ENCODE measurements around the gene SSR3. TPM values are rescaled to one million over a fixed set of nuclear protein-coding genes. Genes with fewer than 3 reads are reported as not detected.

The SSR3 gene
- 100 to 1,000 TPM in 1 of 2 donors, 10 to 100 TPM in 1; 85.0 to 108 TPM for total RNA-seq
- polyA plus RNA-seq (ENCODE audit: insufficient read depth, low read depth, low replicate concordance): 204 TPM
- long read RNA-seq, donor 1, transcript SSR3-201 (5 exons, 3,716 nt): major isoform, 83 of 98 reads
- long read RNA-seq, donor 1, partial matches to known transcripts: 0 of 98 reads
- long read RNA-seq, donor 1, other reads (novel, unspliced or antisense): 5 of 98 reads
- long read RNA-seq, donor 2, transcript SSR3-201 (5 exons, 3,716 nt): major isoform, 46 of 57 reads
- long read RNA-seq, donor 2, partial matches to known transcripts: 6 of 57 reads
- long read RNA-seq, donor 2, other reads (novel, unspliced or antisense): 0 of 57 reads

DNA sequence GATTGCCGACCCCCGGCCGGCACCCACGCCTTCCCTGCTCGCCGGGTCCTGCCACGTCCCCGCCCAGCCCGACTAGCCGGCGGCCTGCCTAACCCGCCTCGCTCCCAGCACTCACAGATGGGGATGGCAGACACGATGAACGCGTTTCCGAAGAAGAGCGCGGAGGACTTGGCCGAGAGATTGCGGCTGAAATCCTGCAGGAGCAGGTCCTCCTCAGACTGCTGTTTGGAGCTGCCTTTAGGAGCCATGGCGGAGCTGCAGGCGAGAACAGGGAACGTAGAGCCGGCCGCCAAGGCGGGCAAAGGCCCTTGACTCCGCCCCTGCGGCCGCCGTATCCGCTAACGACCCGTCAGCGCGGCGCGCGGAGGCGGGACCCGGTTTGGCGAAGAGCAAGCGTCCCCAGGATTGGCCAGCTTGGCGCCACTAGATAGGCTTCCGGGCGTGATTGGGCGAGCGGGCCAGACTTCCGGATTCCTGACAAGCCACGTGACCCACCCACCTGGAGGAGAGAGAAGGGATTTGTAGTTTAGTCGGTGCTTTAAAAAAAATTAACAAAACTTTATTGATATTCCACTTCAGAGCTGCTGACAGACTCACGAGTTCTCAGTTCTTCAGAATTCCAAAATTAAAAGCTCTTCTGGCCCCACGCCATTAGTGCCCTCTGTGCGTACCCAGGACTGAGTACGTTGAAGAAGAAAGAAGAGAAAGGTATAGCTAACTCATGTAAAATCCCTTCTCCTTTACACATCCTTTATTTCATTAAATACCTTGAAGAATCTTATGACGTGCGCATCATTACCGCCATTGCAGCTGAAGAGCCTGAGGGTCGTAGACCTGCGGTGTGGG is at the start of gene SSR3:
TSS of gene SSR3 (minus strand) at position 276 of the 846 bp plus-strand sequence. CDS start at position 248, 28 bp downstream.
- TF ChIP-seq, protein P1, sequence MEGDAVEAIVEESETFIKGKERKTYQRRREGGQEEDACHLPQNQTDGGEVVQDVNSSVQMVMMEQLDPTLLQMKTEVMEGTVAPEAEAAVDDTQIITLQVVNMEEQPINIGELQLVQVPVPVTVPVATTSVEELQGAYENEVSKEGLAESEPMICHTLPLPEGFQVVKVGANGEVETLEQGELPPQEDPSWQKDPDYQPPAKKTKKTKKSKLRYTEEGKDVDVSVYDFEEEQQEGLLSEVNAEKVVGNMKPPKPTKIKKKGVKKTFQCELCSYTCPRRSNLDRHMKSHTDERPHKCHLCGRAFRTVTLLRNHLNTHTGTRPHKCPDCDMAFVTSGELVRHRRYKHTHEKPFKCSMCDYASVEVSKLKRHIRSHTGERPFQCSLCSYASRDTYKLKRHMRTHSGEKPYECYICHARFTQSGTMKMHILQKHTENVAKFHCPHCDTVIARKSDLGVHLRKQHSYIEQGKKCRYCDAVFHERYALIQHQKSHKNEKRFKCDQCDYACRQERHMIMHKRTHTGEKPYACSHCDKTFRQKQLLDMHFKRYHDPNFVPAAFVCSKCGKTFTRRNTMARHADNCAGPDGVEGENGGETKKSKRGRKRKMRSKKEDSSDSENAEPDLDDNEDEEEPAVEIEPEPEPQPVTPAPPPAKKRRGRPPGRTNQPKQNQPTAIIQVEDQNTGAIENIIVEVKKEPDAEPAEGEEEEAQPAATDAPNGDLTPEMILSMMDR (IDR thresholded peaks at IDR 0.05): peak in 2 of 3 experiments; percentile 33 to 66
- TF ChIP-seq POLR2A (IDR thresholded peaks at IDR 0.05): peak; percentile 75
- DNase-seq: peak; percentile 100
- Histone ChIP-seq H3K27me3 (no peaks in the 10 kb centered on the region), H3K4me1 (peaks cover 15% of the 10 kb centered on the region), H3K4me3 (peak within 1 kb of the TSS; percentile 82 to 83), H3K36me3 (ENCODE audit: low read depth, missing control alignments) (no peaks in the 10 kb centered on the region), H3K27ac (peak within 1 kb of the TSS; percentile 73 to 83), H3K9me3 (no peaks in the 10 kb centered on the region)
- intact Hi-C loops (cut with DNase I; ENCODE audit: low total_unique reads): loop anchor here (10.0 kb wide), 1 partner anchor 120 kb away; the partner anchor contains the start of gene TIPARP
- 3 to 4% methylated on average over 40 to 59 of the region's 60 CpGs for WGBS, 2 donors

DNA sequence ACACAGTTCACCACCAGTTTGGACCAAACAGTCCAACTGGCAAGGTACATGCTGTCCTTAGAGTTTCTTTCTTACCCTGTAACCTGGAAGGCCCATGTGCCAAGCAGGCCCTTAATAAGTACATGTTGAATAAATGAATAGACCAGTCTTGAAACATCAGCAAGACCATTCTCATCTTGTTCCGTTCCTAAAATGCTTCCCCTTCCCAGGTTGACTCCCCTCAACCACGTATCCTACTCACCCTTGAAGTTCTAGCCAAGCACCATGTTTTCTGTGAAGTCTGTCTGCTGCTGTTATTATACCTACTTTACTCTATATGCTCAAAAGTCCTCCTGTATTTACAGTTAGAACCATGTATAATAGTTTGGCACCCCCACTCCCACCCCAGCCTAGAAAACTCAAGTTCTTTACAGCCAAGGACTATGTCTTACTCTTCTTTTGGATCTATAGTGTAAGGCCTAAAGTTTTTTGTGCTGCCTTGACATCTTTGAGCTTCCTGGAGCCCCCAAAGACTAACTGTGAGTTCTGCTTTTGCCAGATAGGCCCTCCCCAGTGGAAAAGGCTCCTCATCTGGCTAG is 49.2 kb upstream of the SSR3 start:
- H3K9me3 ChIP-seq: no peaks in the 10 kb centered on the region
- no peaks in the 10 kb centered on the region for H3K36me3 ChIP-seq (ENCODE audit: low read depth, missing control alignments)
- peak overlapping the region; percentile 89 to 90 for H3K27ac ChIP-seq
- H3K4me1 ChIP-seq: peaks cover 43% of the 10 kb centered on the region
- H3K4me3 ChIP-seq: no peak overlapping the region
- TF ChIP-seq, protein P1 (IDR thresholded peaks at IDR 0.05): no peak
- TF ChIP-seq POLR2A (IDR thresholded peaks at IDR 0.05): no peak
- intact Hi-C loops (cut with DNase I; ENCODE audit: low total_unique reads): no loop called here
- no peak for DNase-seq
- WGBS, 2 donors: 78 to 90% methylated on average over 2 of the region's 2 CpGs
- H3K27me3 ChIP-seq: no peaks in the 10 kb centered on the region

DNA sequence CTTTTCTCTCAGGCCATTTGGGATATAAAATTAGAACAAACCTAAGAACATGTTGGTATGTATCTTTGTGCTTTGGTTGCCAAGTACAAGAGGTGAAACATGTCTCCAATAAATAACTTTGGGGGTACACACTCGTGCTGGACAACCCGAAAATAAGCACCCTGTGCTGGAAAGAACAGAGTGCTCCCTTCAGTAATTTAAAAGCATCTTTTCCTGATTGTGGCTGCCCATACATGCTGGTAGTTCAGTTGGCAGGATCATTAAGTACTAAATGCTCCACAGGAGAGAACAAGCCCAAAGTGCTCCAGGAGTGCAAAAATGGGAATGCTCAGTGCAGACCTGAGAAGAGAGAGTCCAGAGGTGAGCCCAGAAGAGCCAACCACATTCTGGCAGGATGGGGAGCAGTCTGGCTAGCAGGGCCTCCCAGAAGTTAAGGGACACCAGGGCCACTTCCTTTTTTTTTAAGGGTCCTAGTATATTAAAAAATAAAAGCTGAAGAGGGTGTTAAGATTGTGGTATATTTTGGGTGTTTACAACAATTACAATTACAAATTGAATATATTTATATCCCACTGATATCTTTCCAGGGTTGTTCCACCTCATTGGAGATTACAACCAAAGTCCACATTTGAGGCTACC is 48.6 kb upstream of the SSR3 start:
- Histone ChIP-seq H3K27ac (peak overlapping the region; percentile 89 to 90), H3K36me3 (ENCODE audit: low read depth, missing control alignments) (no peaks in the 10 kb centered on the region), H3K4me3 (no peak overlapping the region), H3K4me1 (peaks cover 48% of the 10 kb centered on the region), H3K27me3 (no peaks in the 10 kb centered on the region), H3K9me3 (no peaks in the 10 kb centered on the region)
- TF ChIP-seq, protein P1 (IDR thresholded peaks at IDR 0.05): no peak
- TF ChIP-seq POLR2A (IDR thresholded peaks at IDR 0.05): no peak
- intact Hi-C loops (cut with DNase I; ENCODE audit: low total_unique reads): no loop called here
- DNase-seq: no peak
- 16 to 36% methylated on average over 2 of the region's 2 CpGs for WGBS, 2 donors

DNA sequence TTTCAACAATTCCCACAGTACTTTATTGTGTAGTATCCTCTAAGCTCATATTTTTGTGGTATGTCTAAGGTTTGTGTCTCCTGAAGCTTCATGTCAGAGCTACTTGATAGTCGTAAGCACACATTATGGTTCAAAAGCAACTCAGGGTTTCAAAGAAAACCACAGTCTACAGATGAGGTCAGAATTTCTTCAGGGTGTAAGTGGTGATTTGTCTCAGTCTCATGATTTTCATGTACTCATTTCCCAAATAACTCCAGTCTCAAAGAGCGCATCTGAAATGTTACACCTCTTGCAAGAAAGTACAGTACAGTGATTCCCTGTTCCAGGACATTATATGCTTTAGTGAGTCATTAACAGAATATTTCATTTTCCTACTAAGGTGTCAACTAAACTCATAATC is 47.5 kb upstream of the SSR3 start:
- Histone ChIP-seq H3K4me1 (peaks cover 50% of the 10 kb centered on the region), H3K27me3 (no peaks in the 10 kb centered on the region), H3K4me3 (no peak overlapping the region), H3K9me3 (no peaks in the 10 kb centered on the region), H3K36me3 (ENCODE audit: low read depth, missing control alignments) (no peaks in the 10 kb centered on the region), H3K27ac (peak overlapping the region; percentile 89 to 90)
- TF ChIP-seq, protein P1 (IDR thresholded peaks at IDR 0.05): no peak
- no peak for TF ChIP-seq POLR2A (IDR thresholded peaks at IDR 0.05)
- 68 to 74% methylated on average over 2 of the region's 2 CpGs for WGBS, 2 donors
- no peak for DNase-seq
- intact Hi-C loops (cut with DNase I; ENCODE audit: low total_unique reads): no loop called here

Measured in testis (tissue), 5 donors.